Heart right ventricle (tissue), 16 donors: Measurements from ENCODE around the gene SLC4A1AP. TPM values are rescaled to one million over a fixed set of nuclear protein-coding genes. Genes with fewer than 3 reads are reported as not detected.

ENCODE experiments used
- ATAC-seq, 8 donors: fragments of 200-7000 bp; cut with Tn5 transposase; one replicate each; pipeline ENCODE4 v1.9.1; 2020; ENCODE audit warnings: mild to moderate bottlenecking in 8 of 8, moderate library complexity in 8 of 8, moderate number of reproducible peaks in 1 of 8
- DNase-seq, 2 donors: peaks; one replicate each; pipeline ENCODE4 v3.0.0-alpha.2; 2020
- H3K27ac ChIP-seq, 10 donors: fragments of 200-600 bp; sonication (generic) in 2 of 10; one replicate each; pipeline versions ENCODE4 v1.5.0 to v1.8.0; 2020 to 2022; ENCODE audit warnings: mild to moderate bottlenecking in 3 of 10
- H3K27me3 ChIP-seq, 7 donors: fragments of 200-600 bp; one replicate each; pipeline ENCODE4 v1.8.0; 2021 to 2022; ENCODE audit warnings: mild to moderate bottlenecking in 2 of 7
- H3K36me3 ChIP-seq, 9 donors: fragments of 200-600 bp; sonication (generic) in 1 of 9; one replicate each; pipeline versions ENCODE4 v1.5.0 to v1.8.0; 2020 to 2022; ENCODE audit warnings: mild to moderate bottlenecking in 2 of 9
- H3K4me1 ChIP-seq, 9 donors: fragments of 200-600 bp; sonication (generic) in 1 of 9; one replicate each; pipeline versions ENCODE4 v1.5.0 to v1.8.0; 2020 to 2022; ENCODE audit warnings: mild to moderate bottlenecking in 4 of 9
- H3K4me3 ChIP-seq, 10 donors: fragments of 200-600 bp; sonication (generic) in 2 of 10; one replicate each; pipeline versions ENCODE4 v1.5.0 to v1.8.0; 2020 to 2022; ENCODE audit warnings: mild to moderate bottlenecking in 7 of 10, moderate library complexity in 2 of 10
- H3K9me3 ChIP-seq, 11 donors: fragments of 200-600 bp in 10 of 11; sonication (generic) in 2 of 11; one replicate each; pipeline versions ENCODE4 v1.5.0 to v1.8.0; 2013 to 2022; ENCODE audit warnings: mild to moderate bottlenecking in 2 of 11, control low read depth in 1 of 11, moderate library complexity in 1 of 11
- WGBS, 2 donors: extraction: QIAGEN DNeasy Blood & Tissue Kit; methylation state at CpG; one replicate each; pipeline ENCODE4 v1.1.7; 2013; ENCODE audit warnings: inconsistent platforms in 1 of 2; 5-methylcytosine and 5-hydroxymethylcytosine counted together
- intact Hi-C, 10 donors: fragments of 100-400 bp; cut with DNase I; formaldehyde crosslinking; loops; one replicate each; pipeline versions ENCODE4 v1.11.1 to v1.14.2; 2022
- polyA plus RNA-seq, 2 donors: library from polyadenylated mRNA; stranded (reverse); fragments of 200-250 nt; gene quantifications; one replicate each; pipeline ENCODE4 v1.2.3, GENCODE V29; 2013
- total RNA-seq, 10 donors: library from RNA; stranded (reverse); fragmentation: NEBNext Ultra II Directional in 3 of 10; extraction: Animal tissue kit (Norgen Biotek cat#: 25700) in 3 of 10; gene quantifications; one replicate each; pipeline versions ENCODE4 v1.2.1 to v1.2.4, GENCODE V29; 2021 to 2023
- TF ChIP-seq, protein P1 (sequence below), 9 donors: fragments of 200-600 bp; sonication (generic) in 2 of 9; IDR thresholded peaks; one replicate each; pipeline versions ENCODE4 v1.5.0 to v1.8.0; 2021 to 2022; ENCODE audit warnings: antibody characterized with exemption in 9 of 9, mild to moderate bottlenecking in 5 of 9, moderate library complexity in 1 of 9
- donor health status: Arrhythmogenic right ventricular cardiomyopathy.
- donor health status: ischemic (EF 13 %, LVEDD 7.1; RV severe dilation, severe dysfunction).
- donor health status: healthy with polysubstance abuse.
- donor health status: DM: no; HTN: yes; CAD: no.
- donor health status: DM: no; HTN: no; CAD: no.
- donor health status: ischemic (EF 25% LVEDD 6.9; RV normal size, moderate dysfunction).
- donor health status: ischemic (EF 25% LVEDD 5.7; RV mildly dilated, moderate dysfunction).
- donor health status: healthy.
- donor health status: DM: yes; HTN: yes; CAD: no.
- donor health status: Ischemic cardiomyopathy.
- donor health status: ischemic (EF 35%, LVEDD 5.7; RV mildly dilated, moderate dysfunction).
- donor health status: nonischemic (EF 11% LVEDD 7.7; RV severe dilation, severe dysfunction).
- donor health status: DM: yes; HTN: yes; CAD: no.
- donor health status: PGD.
- donor health status: ischemic (EF 29% LVEDD 5.4; RV normal size, mild dysfunction).
- donor health status: nonischemic (EF 23%, LVEDD 6.1; RV moderate dilation, normal function).

The SLC4A1AP gene
- total and polyA plus RNA-seq, 12 donors = 11.0 to 28.7 (median 22.2) TPM

DNA sequence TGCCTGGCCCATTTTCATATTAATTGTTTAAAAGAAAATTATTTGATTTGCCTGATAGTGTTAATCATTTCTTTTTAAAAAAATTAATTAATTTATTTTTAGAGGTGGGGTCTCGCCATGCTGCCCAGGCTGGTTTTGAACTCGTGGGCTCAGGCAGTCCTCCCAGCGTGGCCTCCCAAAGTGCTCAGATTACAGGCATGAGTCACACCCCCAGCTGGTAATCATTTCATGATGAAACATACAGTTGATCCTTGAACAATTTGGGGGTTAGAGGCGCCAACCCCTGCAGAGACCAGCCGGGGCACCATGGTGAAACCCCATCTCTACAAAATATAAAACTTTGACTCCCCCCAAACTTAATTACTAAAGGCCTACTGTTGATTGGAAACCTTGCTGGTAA is 26.9 kb upstream of the SLC4A1AP start:
- DNase-seq (no peak), ATAC-seq (no peak)
- Histone ChIP-seq H3K9me3 (no peaks in the 10 kb centered on the region), H3K27me3 (no peaks in the 10 kb centered on the region), H3K4me3 (no peak overlapping the region), H3K4me1 (no peaks in the 10 kb centered on the region), H3K27ac (no peak overlapping the region), H3K36me3 (peaks cover 0 to 100% (median 58%) of the 10 kb centered on the region in 9 donors)
- intact Hi-C loops = no loop called here
- 93 to 96% methylated on average over 5 of the region's 5 CpGs for whole genome bisulfite sequencing, 2 donors
- TF ChIP-seq, protein P1, sequence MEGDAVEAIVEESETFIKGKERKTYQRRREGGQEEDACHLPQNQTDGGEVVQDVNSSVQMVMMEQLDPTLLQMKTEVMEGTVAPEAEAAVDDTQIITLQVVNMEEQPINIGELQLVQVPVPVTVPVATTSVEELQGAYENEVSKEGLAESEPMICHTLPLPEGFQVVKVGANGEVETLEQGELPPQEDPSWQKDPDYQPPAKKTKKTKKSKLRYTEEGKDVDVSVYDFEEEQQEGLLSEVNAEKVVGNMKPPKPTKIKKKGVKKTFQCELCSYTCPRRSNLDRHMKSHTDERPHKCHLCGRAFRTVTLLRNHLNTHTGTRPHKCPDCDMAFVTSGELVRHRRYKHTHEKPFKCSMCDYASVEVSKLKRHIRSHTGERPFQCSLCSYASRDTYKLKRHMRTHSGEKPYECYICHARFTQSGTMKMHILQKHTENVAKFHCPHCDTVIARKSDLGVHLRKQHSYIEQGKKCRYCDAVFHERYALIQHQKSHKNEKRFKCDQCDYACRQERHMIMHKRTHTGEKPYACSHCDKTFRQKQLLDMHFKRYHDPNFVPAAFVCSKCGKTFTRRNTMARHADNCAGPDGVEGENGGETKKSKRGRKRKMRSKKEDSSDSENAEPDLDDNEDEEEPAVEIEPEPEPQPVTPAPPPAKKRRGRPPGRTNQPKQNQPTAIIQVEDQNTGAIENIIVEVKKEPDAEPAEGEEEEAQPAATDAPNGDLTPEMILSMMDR (IDR thresholded peaks at IDR 0.05) = no peak

DNA sequence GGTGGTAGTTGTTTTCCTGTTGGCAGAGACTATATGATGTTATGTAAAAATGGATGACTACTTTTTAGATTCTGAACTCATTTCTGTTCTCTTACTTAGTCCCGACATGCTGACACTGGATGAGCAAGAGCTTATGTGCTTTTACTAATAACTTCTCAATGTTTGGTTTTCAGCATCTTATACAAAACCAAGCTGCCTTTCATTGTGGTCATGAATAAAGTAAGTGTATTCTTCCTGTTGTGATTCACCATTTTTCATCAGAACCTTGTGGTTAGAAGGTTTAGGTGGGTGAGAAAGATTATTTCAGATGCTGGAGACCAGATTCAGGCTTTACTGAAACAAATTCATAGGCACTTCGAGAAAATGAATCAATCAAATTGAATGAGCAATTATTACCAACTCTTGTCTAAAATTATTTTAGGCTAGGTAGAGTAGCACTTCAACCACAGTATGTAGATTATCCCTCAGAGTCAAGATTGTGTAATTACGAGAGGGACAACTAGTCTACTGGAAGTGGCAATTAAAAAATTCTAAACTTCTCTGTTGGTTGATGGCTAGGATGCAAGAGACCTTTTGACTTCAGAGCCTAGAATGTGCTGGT is 25.6 kb upstream of the SLC4A1AP start:
- H3K27ac ChIP-seq = no peak overlapping the region
- no peaks in the 10 kb centered on the region for H3K27me3 ChIP-seq
- intact Hi-C loops = no loop called here
- DNase-seq (no peak), ATAC-seq (no peak)
- 92 to 97% methylated on average over 3 of the region's 3 CpGs for WGBS, 2 donors
- TF ChIP-seq, protein P1 (IDR thresholded peaks at IDR 0.05) = no peak
- no peaks in the 10 kb centered on the region for H3K9me3 ChIP-seq
- H3K4me1 ChIP-seq = no peaks in the 10 kb centered on the region
- H3K4me3 ChIP-seq = no peak overlapping the region
- peaks cover 0 to 100% (median 58%) of the 10 kb centered on the region in 9 donors for H3K36me3 ChIP-seq

DNA sequence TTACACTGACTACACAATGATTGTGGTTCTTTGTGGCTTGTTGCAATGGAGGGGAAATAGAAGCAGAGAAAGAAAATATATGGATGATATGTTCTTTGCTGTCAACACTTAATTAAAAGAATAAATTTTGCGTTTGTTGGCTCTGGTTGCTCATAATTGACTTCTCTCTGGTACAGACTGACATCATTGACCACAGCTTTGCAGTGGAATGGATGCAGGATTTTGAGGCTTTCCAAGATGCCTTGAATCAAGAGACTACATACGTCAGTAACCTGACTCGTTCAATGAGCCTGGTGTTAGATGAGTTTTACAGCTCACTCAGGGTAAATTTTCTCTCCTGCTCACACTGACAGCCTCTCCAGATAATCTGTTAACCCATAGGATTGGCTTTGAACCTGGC is 25.0 kb upstream of the SLC4A1AP start:
- intact Hi-C loops = no loop called here
- DNase-seq = no peak
- Histone ChIP-seq H3K9me3 (no peaks in the 10 kb centered on the region), H3K4me1 (no peaks in the 10 kb centered on the region), H3K27ac (no peak overlapping the region), H3K4me3 (no peak overlapping the region), H3K36me3 (peaks cover 0 to 100% (median 57%) of the 10 kb centered on the region in 9 donors), H3K27me3 (no peaks in the 10 kb centered on the region)
- ATAC-seq = no peak
- TF ChIP-seq, protein P1 (IDR thresholded peaks at IDR 0.05) = no peak
- WGBS, 2 donors = 58 to 73% methylated on average over 3 of the region's 3 CpGs

DNA sequence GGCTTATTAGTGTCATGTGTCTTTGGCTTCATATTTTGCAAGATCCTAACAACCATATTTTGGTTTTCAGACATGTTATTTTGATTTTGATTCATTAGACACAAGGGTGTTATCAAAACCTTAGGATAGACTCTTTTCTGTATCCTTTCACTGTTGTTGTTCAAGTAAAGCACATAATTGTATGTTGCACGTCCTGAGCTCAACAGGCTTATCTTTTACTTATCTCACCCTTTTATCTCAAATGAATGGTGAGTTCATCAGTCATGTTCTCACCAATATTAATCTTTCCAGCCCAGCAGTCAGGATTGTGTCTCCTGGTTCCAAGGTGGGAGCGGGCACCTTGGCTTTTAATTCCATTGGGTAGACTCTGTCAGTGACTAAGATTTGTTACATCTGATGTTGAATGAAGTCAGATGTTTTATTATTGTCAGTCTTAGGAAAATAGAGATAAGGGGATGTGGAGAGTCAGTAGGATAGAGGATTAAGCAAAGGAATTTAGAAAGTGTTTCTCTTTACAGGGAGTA is 22.9 kb upstream of the SLC4A1AP start:
- H3K4me3 ChIP-seq = no peak overlapping the region
- peaks cover 0 to 100% (median 51%) of the 10 kb centered on the region in 9 donors for H3K36me3 ChIP-seq
- no peaks in the 10 kb centered on the region for H3K4me1 ChIP-seq
- DNase-seq (no peak), ATAC-seq (no peak)
- WGBS, 2 donors = 83% methylated on average over 2 of the region's 2 CpGs
- H3K27ac ChIP-seq = no peak overlapping the region
- no peaks in the 10 kb centered on the region for H3K9me3 ChIP-seq
- intact Hi-C loops = no loop called here
- TF ChIP-seq, protein P1 (IDR thresholded peaks at IDR 0.05) = no peak
- H3K27me3 ChIP-seq = no peaks in the 10 kb centered on the region
